ENCODE measurements around the gene LLGL2.

The LLGL2 gene

GRCh38 chr17:75504347-75505151 lies 20.9 kb upstream of the LLGL2 start:
- Histone ChIP-seq H3K4me3 (replicated peaks; ENCODE audit: insufficient read depth, low read length) (no peak overlapping the region), H3K27ac (replicated peaks) (no peak overlapping the region), H3K27me3 (ENCODE audit: insufficient read depth, poor library complexity, severe bottlenecking) (no peaks in the 10 kb centered on the region)
- no peak for TF ChIP-seq REST (IDR thresholded peaks at IDR 0.05; ENCODE audit: insufficient replicate concordance, low read depth)
- peak; percentile 50; the same call in 1 of the 2 replicates for TF ChIP-seq SPI1 (IDR thresholded peaks at IDR 0.05; ENCODE audit: borderline replicate concordance, low read depth)
- peak; percentile 67 for TF ChIP-seq CTCF (IDR thresholded peaks at IDR 0.05; ENCODE audit: insufficient read depth, low read length)
- no peak for TF ChIP-seq POLR2AphosphoS5 (IDR thresholded peaks at IDR 0.05; ENCODE audit: low read depth)
- no peak for TF ChIP-seq GABPA (IDR thresholded peaks at IDR 0.05; ENCODE audit: low read depth)
- DNase-seq (ENCODE audit: low read depth in 1 of 2, low spot score in 1 of 2), result peak; percentile 37 to 60

- TF ChIP-seq GABPA (IDR thresholded peaks at IDR 0.05; ENCODE audit: low read depth) (no peak), POLR2AphosphoS5 (IDR thresholded peaks at IDR 0.05; ENCODE audit: low read depth) (no peak), CTCF (IDR thresholded peaks at IDR 0.05; ENCODE audit: insufficient read depth, low read length) (no peak), SPI1 (IDR thresholded peaks at IDR 0.05; ENCODE audit: borderline replicate concordance, low read depth) (no peak)
- Histone ChIP-seq H3K4me3 (replicated peaks; ENCODE audit: insufficient read depth, low read length) (no peak overlapping the region), H3K27me3 (ENCODE audit: insufficient read depth, poor library complexity, severe bottlenecking) (no peaks in the 10 kb centered on the region), H3K27ac (replicated peaks) (no peak overlapping the region)
- DNase-seq (ENCODE audit: low read depth in 1 of 2, low spot score in 1 of 2), result no peak
Observed at GRCh38 chr17:75505152-75505409, 20.4 kb upstream of the LLGL2 start.

- TF ChIP-seq CTCF (IDR thresholded peaks at IDR 0.05; ENCODE audit: insufficient read depth, low read length) (no peak), POLR2AphosphoS5 (IDR thresholded peaks at IDR 0.05; ENCODE audit: low read depth) (no peak), SPI1 (IDR thresholded peaks at IDR 0.05; ENCODE audit: borderline replicate concordance, low read depth) (no peak), GABPA (IDR thresholded peaks at IDR 0.05; ENCODE audit: low read depth) (no peak), REST (IDR thresholded peaks at IDR 0.05; ENCODE audit: insufficient replicate concordance, low read depth) (no peak)
- Histone ChIP-seq H3K27me3 (ENCODE audit: insufficient read depth, poor library complexity, severe bottlenecking) (no peaks in the 10 kb centered on the region), H3K4me3 (replicated peaks; ENCODE audit: insufficient read depth, low read length) (no peak overlapping the region), H3K27ac (replicated peaks) (no peak overlapping the region)
- no peak for DNase-seq (ENCODE audit: low read depth in 1 of 2, low spot score in 1 of 2)
Observed at GRCh38 chr17:75505640-75506039, 19.9 kb upstream of the LLGL2 start.

- Histone ChIP-seq H3K27ac (replicated peaks) (no peak overlapping the region), H3K4me3 (replicated peaks; ENCODE audit: insufficient read depth, low read length) (no peak overlapping the region), H3K27me3 (ENCODE audit: insufficient read depth, poor library complexity, severe bottlenecking) (no peaks in the 10 kb centered on the region)
- no peak for DNase-seq (ENCODE audit: low read depth in 1 of 2, low spot score in 1 of 2)
- TF ChIP-seq REST (IDR thresholded peaks at IDR 0.05; ENCODE audit: insufficient replicate concordance, low read depth), result no peak
- no peak for TF ChIP-seq GABPA (IDR thresholded peaks at IDR 0.05; ENCODE audit: low read depth)
- no peak for TF ChIP-seq SPI1 (IDR thresholded peaks at IDR 0.05; ENCODE audit: borderline replicate concordance, low read depth)
- TF ChIP-seq POLR2AphosphoS5 (IDR thresholded peaks at IDR 0.05; ENCODE audit: low read depth), result no peak
- TF ChIP-seq CTCF (IDR thresholded peaks at IDR 0.05; ENCODE audit: insufficient read depth, low read length), result no peak
Observed at GRCh38 chr17:75506134-75506533, 19.4 kb upstream of the LLGL2 start.
